ENCODE results near the gene AHRR. TPM values are rescaled to one million over a fixed set of nuclear protein-coding genes. Genes with fewer than 3 reads are reported as not detected.

AHRR gene
- total RNA-seq, 1 experiment from 2014 or later = 3.2 TPM

DNA sequence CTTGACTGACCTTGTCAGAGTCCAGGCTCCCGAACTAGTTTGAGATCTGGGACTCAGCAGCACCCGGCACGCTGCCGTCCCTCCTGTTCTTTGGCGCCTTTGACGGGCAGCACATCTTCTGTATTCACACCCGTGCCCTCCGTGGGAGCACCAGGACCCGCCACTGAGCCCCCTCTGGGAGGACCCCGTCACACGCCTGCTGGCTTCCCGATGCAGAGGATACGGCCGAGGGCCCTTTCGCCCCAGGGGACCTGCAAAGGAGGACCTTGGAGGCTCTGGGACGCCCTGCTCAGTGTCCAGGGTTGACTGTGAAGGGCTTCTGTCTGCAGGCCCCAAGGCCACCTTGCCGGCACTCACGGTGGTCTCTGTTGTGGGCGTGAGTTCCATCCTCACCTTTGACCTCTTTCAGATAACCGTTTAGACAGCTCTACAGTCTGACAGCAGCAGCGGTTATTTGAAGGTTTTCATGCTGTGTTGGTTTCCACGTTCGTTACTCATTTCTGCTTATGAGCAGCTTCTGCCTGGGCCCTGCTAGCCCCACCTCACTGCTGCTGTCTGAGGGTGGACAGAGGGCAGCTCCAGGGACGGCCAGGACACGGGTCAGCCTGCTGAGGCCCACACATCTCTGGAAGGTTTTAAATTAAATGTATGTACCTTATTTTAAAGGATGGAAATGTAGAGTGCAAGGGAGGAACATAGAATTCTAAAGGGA, 108.9 kb downstream of the AHRR start:
- TF ChIP-seq, protein P1, sequence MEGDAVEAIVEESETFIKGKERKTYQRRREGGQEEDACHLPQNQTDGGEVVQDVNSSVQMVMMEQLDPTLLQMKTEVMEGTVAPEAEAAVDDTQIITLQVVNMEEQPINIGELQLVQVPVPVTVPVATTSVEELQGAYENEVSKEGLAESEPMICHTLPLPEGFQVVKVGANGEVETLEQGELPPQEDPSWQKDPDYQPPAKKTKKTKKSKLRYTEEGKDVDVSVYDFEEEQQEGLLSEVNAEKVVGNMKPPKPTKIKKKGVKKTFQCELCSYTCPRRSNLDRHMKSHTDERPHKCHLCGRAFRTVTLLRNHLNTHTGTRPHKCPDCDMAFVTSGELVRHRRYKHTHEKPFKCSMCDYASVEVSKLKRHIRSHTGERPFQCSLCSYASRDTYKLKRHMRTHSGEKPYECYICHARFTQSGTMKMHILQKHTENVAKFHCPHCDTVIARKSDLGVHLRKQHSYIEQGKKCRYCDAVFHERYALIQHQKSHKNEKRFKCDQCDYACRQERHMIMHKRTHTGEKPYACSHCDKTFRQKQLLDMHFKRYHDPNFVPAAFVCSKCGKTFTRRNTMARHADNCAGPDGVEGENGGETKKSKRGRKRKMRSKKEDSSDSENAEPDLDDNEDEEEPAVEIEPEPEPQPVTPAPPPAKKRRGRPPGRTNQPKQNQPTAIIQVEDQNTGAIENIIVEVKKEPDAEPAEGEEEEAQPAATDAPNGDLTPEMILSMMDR (IDR thresholded peaks at IDR 0.05; ENCODE audit: unreplicated experiment) = no peak
- intact Hi-C loops (cut with micrococcal nuclease) = no loop called here
- no peaks in the 10 kb centered on the region for H3K36me3 Mint-ChIP-seq (ENCODE audit: insufficient read depth, unreplicated experiment)
- BruUV-seq (replicated peaks) = no TSS peak
- H3K27ac Mint-ChIP-seq (ENCODE audit: low read depth, unreplicated experiment) = no peak overlapping the region
- DNase-seq (ENCODE audit: unreplicated experiment) = no peak
- H3K4me3 Mint-ChIP-seq (ENCODE audit: unreplicated experiment) = peak overlapping the region; percentile 20
- H3K27me3 Mint-ChIP-seq (ENCODE audit: insufficient read depth, unreplicated experiment) = no peaks in the 10 kb centered on the region
- H3K4me1 Mint-ChIP-seq (ENCODE audit: insufficient read depth, unreplicated experiment) = peaks cover 9% of the 10 kb centered on the region
- H3K9me3 Mint-ChIP-seq (ENCODE audit: unreplicated experiment) = peaks cover 14% of the 10 kb centered on the region
- ChIA-PET CTCF (interaction anchor here (0.6 to 11.2 kb wide), 5 partner anchors 9 to 297 kb away, joined by 3 to 94 read pairs (median 3); partner anchors contain the start of gene AHRR), POLR2A (interaction anchor here (0.6 to 2.2 kb wide), 8 partner anchors 16 to 408 kb away, joined by 3 to 7 read pairs (median 4); partner anchors contain the start of gene PDCD6)

DNA sequence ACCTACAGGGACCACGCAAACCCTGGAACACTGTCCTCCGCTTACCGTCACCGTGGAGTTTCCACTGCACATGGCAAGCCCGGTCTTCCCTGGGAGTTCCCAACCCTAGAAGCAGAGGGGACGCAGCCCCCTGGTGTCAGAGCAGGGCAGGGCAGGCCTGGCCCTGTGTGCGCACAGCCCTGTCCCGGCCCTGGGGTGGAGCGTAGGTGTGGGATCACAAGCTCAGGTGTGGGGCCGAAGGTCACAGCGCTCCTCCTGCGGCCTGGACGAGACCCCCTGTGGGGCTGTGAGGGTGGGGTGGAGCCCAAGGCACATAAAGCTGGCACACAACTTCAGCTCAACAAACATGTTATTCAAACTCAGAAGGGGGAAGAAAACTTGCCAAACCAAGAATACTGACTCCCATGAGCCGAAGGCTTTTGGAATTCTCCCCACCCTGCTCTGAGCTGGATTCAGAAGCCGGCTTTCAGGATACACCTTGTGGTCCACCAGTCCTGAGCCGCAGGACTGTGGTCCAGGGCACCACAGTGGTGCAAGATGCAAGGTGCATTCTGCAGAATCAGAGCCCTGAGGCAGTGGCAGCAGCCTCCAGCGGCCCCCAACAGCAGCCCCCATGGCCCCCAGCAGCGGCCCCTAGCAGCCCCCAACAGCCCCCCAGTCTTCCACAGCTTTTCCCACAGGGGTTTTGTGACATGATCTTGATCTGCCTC, 109.6 kb downstream of the AHRR start:
- DNase-seq (ENCODE audit: unreplicated experiment) = peak; percentile 61
- Mint-ChIP-seq H3K4me1 (ENCODE audit: insufficient read depth, unreplicated experiment) (peaks cover 9% of the 10 kb centered on the region), H3K27me3 (ENCODE audit: insufficient read depth, unreplicated experiment) (no peaks in the 10 kb centered on the region), H3K27ac (ENCODE audit: low read depth, unreplicated experiment) (no peak overlapping the region), H3K4me3 (ENCODE audit: unreplicated experiment) (no peak overlapping the region), H3K9me3 (ENCODE audit: unreplicated experiment) (peaks cover 9% of the 10 kb centered on the region), H3K36me3 (ENCODE audit: insufficient read depth, unreplicated experiment) (no peaks in the 10 kb centered on the region)
- TF ChIP-seq, protein P1 (IDR thresholded peaks at IDR 0.05; ENCODE audit: unreplicated experiment) = peak; percentile 71
- CTCF ChIA-PET = interaction anchor here (0.6 to 11.2 kb wide), 6 partner anchors 13 to 113 kb away, joined by 3 to 94 read pairs (median 4); partner anchors contain the start of gene AHRR
- POLR2A ChIA-PET = interaction anchor here (0.8 to 2.2 kb wide), 4 partner anchors 12 to 160 kb away, joined by 3 to 7 read pairs (median 6); partner anchors contain the start of genes EXOC3 and PDCD6
- BruUV-seq (replicated peaks) = no TSS peak
- intact Hi-C loops (cut with micrococcal nuclease) = loop anchor here (1.0 kb wide), 1 partner anchor 114 kb away; no protein-coding TSS in a partner anchor

DNA sequence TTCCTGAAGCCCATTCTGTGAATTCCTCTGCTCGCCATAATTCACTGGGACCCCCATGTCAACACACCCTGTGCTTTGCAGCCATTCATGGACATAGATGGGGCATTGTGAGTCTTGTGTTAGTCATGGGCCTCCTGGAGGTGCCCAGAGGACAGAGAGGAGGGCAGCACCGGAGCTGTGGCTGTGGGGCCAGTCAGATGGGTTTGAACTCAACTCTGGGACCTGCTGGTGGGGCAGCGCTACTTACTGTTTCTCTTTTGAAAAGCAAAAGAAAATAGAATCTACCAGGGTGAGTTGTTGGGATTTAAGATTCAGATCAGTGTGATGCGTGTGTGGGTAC, 110.2 kb downstream of the AHRR start:
- peaks cover 4% of the 10 kb centered on the region for H3K9me3 Mint-ChIP-seq (ENCODE audit: unreplicated experiment)
- ChIA-PET CTCF (interaction anchor here (0.6 to 11.2 kb wide), 8 partner anchors 12 to 289 kb away, joined by 3 to 94 read pairs (median 3); partner anchors contain the start of gene AHRR), POLR2A (interaction anchor here (1.7 to 2.2 kb wide), 2 partner anchors 11 to 160 kb away, joined by 5 to 7 read pairs; partner anchors contain the start of genes EXOC3 and PDCD6)
- BruUV-seq (replicated peaks) = no TSS peak
- intact Hi-C loops (cut with micrococcal nuclease) = loop anchor here (1.0 kb wide), 1 partner anchor 114 kb away; no protein-coding TSS in a partner anchor
- H3K4me3 Mint-ChIP-seq (ENCODE audit: unreplicated experiment) = no peak overlapping the region
- H3K4me1 Mint-ChIP-seq (ENCODE audit: insufficient read depth, unreplicated experiment) = peaks cover 9% of the 10 kb centered on the region
- H3K27me3 Mint-ChIP-seq (ENCODE audit: insufficient read depth, unreplicated experiment) = no peaks in the 10 kb centered on the region
- TF ChIP-seq, protein P1 (IDR thresholded peaks at IDR 0.05; ENCODE audit: unreplicated experiment) = no peak
- H3K36me3 Mint-ChIP-seq (ENCODE audit: insufficient read depth, unreplicated experiment) = no peaks in the 10 kb centered on the region
- no peak for DNase-seq (ENCODE audit: unreplicated experiment)
- H3K27ac Mint-ChIP-seq (ENCODE audit: low read depth, unreplicated experiment) = no peak overlapping the region
